ENCODE measurements around the gene FRS2.

The FRS2 gene

DNA sequence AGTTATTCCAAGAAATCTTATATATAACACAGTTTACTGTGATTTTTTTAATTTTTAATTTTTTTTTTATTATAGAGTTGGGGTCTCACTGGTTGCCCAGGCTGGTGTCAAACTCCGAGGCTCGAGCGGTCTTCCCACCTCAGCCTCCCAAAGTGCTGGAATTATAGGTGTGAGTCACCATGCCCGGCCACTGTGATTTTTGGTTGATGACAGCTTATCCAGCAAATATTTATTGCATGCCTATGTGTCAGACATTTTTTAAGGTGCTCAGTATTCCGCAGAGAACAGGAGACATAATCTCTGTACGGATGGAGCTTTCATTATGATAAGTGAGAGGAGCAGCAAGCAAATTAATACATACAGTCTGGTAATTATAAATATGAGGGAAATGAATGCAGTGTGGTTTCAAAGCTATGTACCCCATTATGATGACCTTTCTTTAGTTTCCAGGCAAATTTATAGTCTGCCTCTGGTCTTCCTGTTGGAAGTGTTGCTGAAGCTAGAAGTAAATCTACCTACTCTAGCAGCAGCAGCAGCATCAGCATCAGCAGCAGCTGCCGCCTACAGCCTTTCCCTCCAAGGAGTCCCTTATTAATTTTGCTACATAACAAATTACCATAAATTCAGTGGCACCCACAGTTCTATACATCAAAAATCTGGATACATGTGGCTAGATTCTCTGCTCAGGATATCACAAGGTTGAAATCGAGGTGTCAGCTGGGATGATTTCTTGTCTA, 32.3 kb downstream of the FRS2 start:
- Histone ChIP-seq H3K9ac (ENCODE audit: low read depth, low read length) (no peak overlapping the region), H3K4me1 (ENCODE audit: insufficient read depth, low read length) (peaks cover 14% of the 10 kb centered on the region), H3K4me3 (ENCODE audit: low read length) (no peak overlapping the region), H3K27me3 (ENCODE audit: insufficient read depth, low read length) (no peaks in the 10 kb centered on the region), H3K27ac (ENCODE audit: low read depth, low read length) (no peak overlapping the region), H3K9me3 (ENCODE audit: insufficient read depth, low read depth, low read length) (no peaks in the 10 kb centered on the region), H3K36me3 (ENCODE audit: insufficient read depth, low read length) (no peaks in the 10 kb centered on the region)
- WGBS, result 93% methylated on average over 8 of the region's 8 CpGs

DNA sequence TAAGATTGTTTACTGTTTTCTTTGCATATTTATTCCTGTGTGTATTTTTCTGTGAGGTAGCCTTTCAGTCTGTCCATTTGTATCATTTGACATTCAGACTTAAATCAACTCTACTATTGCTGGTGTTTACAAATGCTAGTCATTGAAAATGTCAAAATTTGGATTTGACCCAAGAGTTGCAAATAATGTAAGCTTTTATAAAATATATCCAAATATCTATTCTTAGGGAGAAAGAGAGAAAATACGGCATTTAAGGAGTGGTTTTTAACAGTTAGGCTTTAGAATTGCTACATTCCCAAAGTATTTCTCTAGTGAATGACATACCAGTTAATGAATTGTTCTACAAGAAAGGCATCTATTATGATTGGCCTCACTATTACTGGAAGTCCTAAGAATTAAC, 37.9 kb downstream of the FRS2 start:
- no peak overlapping the region for H3K4me3 ChIP-seq (ENCODE audit: low read length)
- no CpG with 5 or more reads among the region's 1 CpG for WGBS
- no peaks in the 10 kb centered on the region for H3K9me3 ChIP-seq (ENCODE audit: insufficient read depth, low read depth, low read length)
- no peaks in the 10 kb centered on the region for H3K36me3 ChIP-seq (ENCODE audit: insufficient read depth, low read length)
- no peaks in the 10 kb centered on the region for H3K27me3 ChIP-seq (ENCODE audit: insufficient read depth, low read length)
- no peak overlapping the region for H3K27ac ChIP-seq (ENCODE audit: low read depth, low read length)
- H3K9ac ChIP-seq (ENCODE audit: low read depth, low read length), result no peak overlapping the region
- H3K4me1 ChIP-seq (ENCODE audit: insufficient read depth, low read length), result peaks cover 44% of the 10 kb centered on the region

DNA sequence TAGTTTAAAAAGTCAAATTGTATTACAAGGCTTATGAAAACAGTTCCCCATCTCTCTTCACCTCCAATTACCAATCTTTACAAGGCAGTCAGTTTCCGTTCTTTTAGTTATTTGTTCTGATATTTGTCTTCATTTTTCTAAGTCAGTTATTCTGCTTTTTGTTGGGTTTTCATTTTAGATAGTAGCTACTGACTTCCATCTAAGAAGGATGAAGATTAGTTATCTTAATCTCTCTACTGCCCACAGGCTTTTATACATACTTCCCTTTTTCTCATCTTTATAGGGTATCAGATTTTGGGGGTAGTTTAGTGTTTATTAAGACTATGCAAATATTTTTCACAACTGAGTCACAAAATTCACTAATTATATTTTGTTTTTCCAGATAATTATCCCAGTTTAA, 38.4 kb downstream of the FRS2 start:
- H3K27ac ChIP-seq (ENCODE audit: low read depth, low read length), result no peak overlapping the region
- H3K9ac ChIP-seq (ENCODE audit: low read depth, low read length), result no peak overlapping the region
- H3K27me3 ChIP-seq (ENCODE audit: insufficient read depth, low read length), result no peaks in the 10 kb centered on the region
- WGBS, result no CpG with 5 or more reads among the region's 1 CpG
- no peak overlapping the region for H3K4me3 ChIP-seq (ENCODE audit: low read length)
- peaks cover 49% of the 10 kb centered on the region for H3K4me1 ChIP-seq (ENCODE audit: insufficient read depth, low read length)
- H3K36me3 ChIP-seq (ENCODE audit: insufficient read depth, low read length), result no peaks in the 10 kb centered on the region
- H3K9me3 ChIP-seq (ENCODE audit: insufficient read depth, low read depth, low read length), result no peaks in the 10 kb centered on the region

DNA sequence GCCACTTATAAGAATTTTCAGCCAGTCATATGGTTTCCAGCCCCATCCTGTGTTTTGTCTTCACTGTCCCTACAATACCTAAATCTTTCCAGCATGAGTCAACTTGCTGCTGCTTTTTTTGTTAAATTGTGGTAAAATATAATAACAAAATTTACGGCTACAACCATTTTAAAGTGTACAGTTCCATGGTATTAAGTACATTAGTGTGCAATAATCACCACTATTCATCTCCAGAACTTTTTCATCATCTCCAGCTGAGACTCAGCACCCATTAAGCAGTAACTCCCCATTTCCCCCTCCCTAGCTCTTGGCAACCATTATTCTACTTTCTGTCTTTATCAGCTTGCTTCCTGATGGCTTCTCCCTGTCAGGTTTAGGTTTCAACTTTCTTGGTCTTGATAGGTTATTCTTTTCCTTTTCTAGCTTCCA, 39.1 kb downstream of the FRS2 start:
- Histone ChIP-seq H3K9me3 (ENCODE audit: insufficient read depth, low read depth, low read length) (no peaks in the 10 kb centered on the region), H3K4me3 (ENCODE audit: low read length) (no peak overlapping the region), H3K36me3 (ENCODE audit: insufficient read depth, low read length) (no peaks in the 10 kb centered on the region), H3K9ac (ENCODE audit: low read depth, low read length) (no peak overlapping the region), H3K27ac (ENCODE audit: low read depth, low read length) (no peak overlapping the region), H3K4me1 (ENCODE audit: insufficient read depth, low read length) (peaks cover 53% of the 10 kb centered on the region), H3K27me3 (ENCODE audit: insufficient read depth, low read length) (no peaks in the 10 kb centered on the region)
- WGBS, result no CpG with 5 or more reads among the region's 1 CpG

DNA sequence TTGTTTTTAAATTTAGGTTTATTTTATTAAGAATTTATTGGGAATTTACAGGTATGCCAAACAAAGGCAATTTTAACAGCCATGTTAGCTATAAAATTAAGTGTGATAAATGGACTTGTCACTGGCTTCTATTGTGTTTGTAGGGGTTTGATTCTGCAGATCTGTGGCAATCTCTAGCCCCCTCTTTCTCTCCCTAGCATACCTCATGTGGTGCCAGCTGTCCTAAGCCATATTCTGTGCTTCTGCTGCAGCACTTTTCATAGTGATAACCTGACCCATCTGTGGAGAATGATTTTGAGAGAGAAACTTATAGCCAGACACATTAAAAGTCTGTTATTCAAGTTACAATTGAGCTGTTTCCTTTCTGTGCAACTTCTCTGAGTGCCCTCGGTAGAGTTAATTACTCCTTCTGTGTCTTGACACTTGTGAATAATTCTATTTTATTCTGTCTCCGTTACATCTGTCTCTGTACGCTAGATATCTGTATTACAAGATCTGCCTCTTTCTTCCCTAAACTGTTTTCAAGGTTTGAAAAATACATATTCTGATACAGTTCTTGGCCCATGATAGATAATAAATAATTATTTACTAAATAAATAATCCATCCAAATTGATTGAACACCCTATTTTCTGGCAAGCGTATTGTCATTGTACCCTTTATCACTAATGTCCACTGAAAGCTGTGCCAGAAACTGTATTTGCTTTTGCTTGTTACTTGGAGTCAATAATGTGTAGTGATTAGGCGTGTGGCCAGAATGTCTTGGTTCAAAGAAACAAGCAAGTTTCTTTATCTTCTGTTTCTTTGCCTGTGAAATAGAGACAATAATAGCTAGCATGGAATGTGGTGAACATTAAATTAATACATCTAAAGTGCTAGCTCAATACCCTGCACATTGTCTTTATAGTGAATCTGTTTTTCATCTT, 40.0 kb downstream of the FRS2 start:
- Histone ChIP-seq H3K27ac (ENCODE audit: low read depth, low read length) (no peak overlapping the region), H3K9me3 (ENCODE audit: insufficient read depth, low read depth, low read length) (no peaks in the 10 kb centered on the region), H3K4me3 (ENCODE audit: low read length) (no peak overlapping the region), H3K4me1 (ENCODE audit: insufficient read depth, low read length) (peaks cover 57% of the 10 kb centered on the region), H3K9ac (ENCODE audit: low read depth, low read length) (no peak overlapping the region), H3K27me3 (ENCODE audit: insufficient read depth, low read length) (no peaks in the 10 kb centered on the region), H3K36me3 (ENCODE audit: insufficient read depth, low read length) (no peaks in the 10 kb centered on the region)
- WGBS, result 88% methylated on average over 5 of the region's 5 CpGs

DNA sequence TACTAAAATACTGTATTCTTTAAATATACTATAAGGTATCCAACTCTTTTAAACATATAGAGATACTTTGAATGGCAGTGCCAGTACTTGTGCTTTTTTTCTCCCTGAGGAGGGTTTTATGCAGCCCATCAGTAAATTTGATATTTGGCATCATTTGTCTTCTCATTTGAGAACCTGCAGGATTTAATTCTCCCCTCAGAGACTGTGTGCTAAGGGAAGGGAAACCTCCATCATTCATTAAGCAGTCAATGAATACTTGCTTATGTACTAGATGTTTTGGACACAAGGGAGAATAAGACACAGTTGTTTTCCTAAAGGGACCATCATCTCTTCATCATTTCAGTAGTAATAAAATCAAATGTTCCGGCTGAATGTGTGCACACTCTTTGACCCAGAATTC, 40.8 kb downstream of the FRS2 start:
- Histone ChIP-seq H3K27me3 (ENCODE audit: insufficient read depth, low read length) (no peaks in the 10 kb centered on the region), H3K9me3 (ENCODE audit: insufficient read depth, low read depth, low read length) (no peaks in the 10 kb centered on the region), H3K4me1 (ENCODE audit: insufficient read depth, low read length) (peaks cover 62% of the 10 kb centered on the region), H3K9ac (ENCODE audit: low read depth, low read length) (no peak overlapping the region), H3K4me3 (ENCODE audit: low read length) (no peak overlapping the region), H3K27ac (ENCODE audit: low read depth, low read length) (no peak overlapping the region), H3K36me3 (ENCODE audit: insufficient read depth, low read length) (no peaks in the 10 kb centered on the region)
- no CpG with 5 or more reads among the region's 1 CpG for WGBS

DNA sequence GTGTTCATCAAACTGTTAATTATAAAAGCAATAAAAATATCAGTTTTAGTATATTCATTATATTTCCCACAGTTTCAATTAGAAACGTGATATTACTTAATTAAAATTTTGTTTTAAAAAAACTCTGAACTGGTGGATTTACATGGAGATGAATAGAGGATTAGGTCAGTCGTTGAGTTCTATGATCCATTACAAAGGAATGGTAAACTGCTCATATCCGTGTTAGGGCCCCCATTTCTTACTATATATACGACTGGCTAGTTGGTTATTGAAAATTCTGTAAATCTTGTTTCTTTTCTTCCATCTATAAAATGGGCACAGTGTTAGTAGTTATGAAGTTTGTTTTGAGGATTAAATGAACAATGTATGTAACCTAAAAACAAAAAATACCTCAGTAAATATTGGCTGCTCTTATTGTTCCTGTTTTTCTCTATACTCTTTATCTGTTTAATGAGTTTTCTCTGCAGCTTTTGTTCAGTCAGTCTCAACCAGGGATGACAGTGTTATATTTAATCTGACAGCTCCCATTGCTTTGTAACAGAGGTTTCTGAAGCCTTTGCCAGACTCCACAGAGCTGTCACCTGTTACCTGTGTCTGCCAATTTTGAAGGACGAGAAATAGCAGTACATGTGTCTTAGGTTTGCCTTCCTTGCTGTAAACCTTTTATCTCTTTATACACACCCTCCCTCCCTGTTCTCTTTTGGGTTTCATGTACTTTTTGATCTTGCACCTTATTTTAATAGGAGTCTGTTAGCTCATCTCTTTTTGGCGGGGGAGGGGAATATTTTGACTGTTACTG, 41.5 kb downstream of the FRS2 start:
- H3K4me1 ChIP-seq (ENCODE audit: insufficient read depth, low read length), result peaks cover 62% of the 10 kb centered on the region

DNA sequence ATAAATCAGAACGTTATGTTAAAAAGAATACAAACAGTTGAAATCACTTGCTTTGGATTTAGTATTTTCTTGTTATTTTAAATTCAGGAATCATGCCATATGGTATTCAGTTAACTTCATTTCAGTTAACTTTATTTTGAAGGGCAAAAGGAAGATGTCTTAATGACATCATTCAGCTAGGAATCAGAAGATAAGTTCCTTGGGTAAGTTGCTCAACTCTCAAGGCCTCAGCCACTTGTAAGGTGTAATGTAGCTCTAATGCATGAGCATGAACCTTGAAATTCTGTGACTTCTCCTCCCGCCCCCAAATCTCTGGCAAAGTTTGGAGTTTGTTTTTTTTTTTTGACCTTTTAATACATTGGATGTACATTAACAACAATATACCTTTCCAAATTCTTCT, 42.6 kb downstream of the FRS2 start:
- H3K36me3 ChIP-seq (ENCODE audit: insufficient read depth, low read length), result no peaks in the 10 kb centered on the region
- H3K27ac ChIP-seq (ENCODE audit: low read depth, low read length), result no peak overlapping the region
- H3K27me3 ChIP-seq (ENCODE audit: insufficient read depth, low read length), result no peaks in the 10 kb centered on the region
- no peaks in the 10 kb centered on the region for H3K9me3 ChIP-seq (ENCODE audit: insufficient read depth, low read depth, low read length)
- no peak overlapping the region for H3K9ac ChIP-seq (ENCODE audit: low read depth, low read length)
- no peak overlapping the region for H3K4me3 ChIP-seq (ENCODE audit: low read length)
- 67% methylated on average over 1 of the region's 2 CpGs for WGBS
- H3K4me1 ChIP-seq (ENCODE audit: insufficient read depth, low read length), result peaks cover 62% of the 10 kb centered on the region

More for the DNA sequence above, 41.5 kb downstream of the FRS2 start:
- Histone ChIP-seq H3K36me3 (ENCODE audit: insufficient read depth, low read length) (no peaks in the 10 kb centered on the region), H3K9me3 (ENCODE audit: insufficient read depth, low read depth, low read length) (no peaks in the 10 kb centered on the region), H3K4me3 (ENCODE audit: low read length) (no peak overlapping the region), H3K27me3 (ENCODE audit: insufficient read depth, low read length) (no peaks in the 10 kb centered on the region), H3K27ac (ENCODE audit: low read depth, low read length) (no peak overlapping the region), H3K9ac (ENCODE audit: low read depth, low read length) (no peak overlapping the region)
- WGBS, result 64% methylated on average over 2 of the region's 6 CpGs

DNA sequence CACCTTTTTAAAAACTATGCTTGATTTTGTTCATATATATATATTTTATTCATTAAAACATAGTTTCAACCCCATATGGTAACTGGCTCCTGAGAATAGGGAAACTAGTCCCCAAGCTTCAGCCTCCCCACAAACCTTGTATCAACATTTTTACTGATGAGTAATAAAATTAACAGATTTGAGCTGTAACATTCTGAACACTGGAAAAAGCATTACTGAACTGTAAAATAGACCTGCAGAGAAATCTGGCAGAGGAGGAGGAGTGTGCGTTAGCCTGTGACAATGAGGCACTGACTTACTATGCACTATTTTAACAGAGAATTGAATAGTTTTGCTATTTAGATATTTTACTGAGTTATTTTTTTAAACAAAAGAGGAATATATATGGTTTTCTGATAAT, 43.1 kb downstream of the FRS2 start:
- Histone ChIP-seq H3K27me3 (ENCODE audit: insufficient read depth, low read length) (no peaks in the 10 kb centered on the region), H3K9me3 (ENCODE audit: insufficient read depth, low read depth, low read length) (no peaks in the 10 kb centered on the region), H3K36me3 (ENCODE audit: insufficient read depth, low read length) (no peaks in the 10 kb centered on the region), H3K4me3 (ENCODE audit: low read length) (no peak overlapping the region), H3K4me1 (ENCODE audit: insufficient read depth, low read length) (peaks cover 59% of the 10 kb centered on the region), H3K27ac (ENCODE audit: low read depth, low read length) (no peak overlapping the region), H3K9ac (ENCODE audit: low read depth, low read length) (no peak overlapping the region)
- 94% methylated on average over 1 of the region's 1 CpG for WGBS

DNA sequence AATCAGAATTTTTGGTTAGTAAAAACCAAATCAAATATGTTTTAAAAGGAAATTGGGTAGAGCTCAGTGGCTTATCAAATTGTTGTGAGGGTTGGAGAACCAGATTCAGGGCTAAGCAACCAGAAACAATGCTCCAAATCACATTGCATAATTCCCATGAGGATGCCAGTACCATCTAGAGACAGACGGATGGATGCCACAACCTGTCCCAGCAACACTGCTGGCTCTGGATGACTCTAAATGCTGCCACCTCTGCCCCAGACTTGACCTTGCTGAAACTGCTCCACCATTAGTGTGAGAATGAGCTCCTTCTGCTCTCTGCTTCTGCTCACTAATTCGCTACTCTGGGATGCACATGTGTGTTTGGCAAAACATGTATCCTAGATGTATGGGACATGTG, 43.9 kb downstream of the FRS2 start:
- WGBS, result 98% methylated on average over 2 of the region's 2 CpGs
- peaks cover 50% of the 10 kb centered on the region for H3K4me1 ChIP-seq (ENCODE audit: insufficient read depth, low read length)
- no peaks in the 10 kb centered on the region for H3K36me3 ChIP-seq (ENCODE audit: insufficient read depth, low read length)
- no peaks in the 10 kb centered on the region for H3K9me3 ChIP-seq (ENCODE audit: insufficient read depth, low read depth, low read length)
- H3K27me3 ChIP-seq (ENCODE audit: insufficient read depth, low read length), result no peaks in the 10 kb centered on the region
- no peak overlapping the region for H3K4me3 ChIP-seq (ENCODE audit: low read length)
- no peak overlapping the region for H3K27ac ChIP-seq (ENCODE audit: low read depth, low read length)
- H3K9ac ChIP-seq (ENCODE audit: low read depth, low read length), result no peak overlapping the region

DNA sequence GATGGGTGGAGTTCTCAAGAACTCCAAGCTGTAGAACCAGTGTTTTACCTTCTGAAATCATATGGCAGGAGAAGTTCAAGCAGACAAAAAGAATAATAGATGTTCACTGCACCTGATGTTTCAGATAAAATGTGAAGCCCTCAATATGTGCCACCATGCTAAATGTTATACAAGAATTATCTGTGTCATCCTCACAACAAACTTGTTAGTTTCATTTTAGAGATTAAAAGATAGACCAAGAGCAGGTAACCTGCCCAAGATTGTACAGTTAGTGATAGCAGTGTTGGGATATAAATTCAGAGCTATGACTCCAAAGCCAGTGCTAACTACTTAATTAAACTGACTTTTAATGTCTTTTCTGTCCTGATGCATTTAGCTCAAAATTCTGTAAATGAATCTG, 44.7 kb downstream of the FRS2 start:
- H3K27me3 ChIP-seq (ENCODE audit: insufficient read depth, low read length), result no peaks in the 10 kb centered on the region
- H3K27ac ChIP-seq (ENCODE audit: low read depth, low read length), result no peak overlapping the region
- no peak overlapping the region for H3K9ac ChIP-seq (ENCODE audit: low read depth, low read length)
- H3K4me1 ChIP-seq (ENCODE audit: insufficient read depth, low read length), result peaks cover 43% of the 10 kb centered on the region
- no peak overlapping the region for H3K4me3 ChIP-seq (ENCODE audit: low read length)
- H3K36me3 ChIP-seq (ENCODE audit: insufficient read depth, low read length), result no peaks in the 10 kb centered on the region
- no peaks in the 10 kb centered on the region for H3K9me3 ChIP-seq (ENCODE audit: insufficient read depth, low read depth, low read length)
